Measurements from ENCODE around the gene FABP2.
"Not testable (repeated sequence)": the region's sequence is repeated elsewhere in the genome, so short reads cannot be mapped to it uniquely, and the experiment has no call there.

The FABP2 gene

DNA sequence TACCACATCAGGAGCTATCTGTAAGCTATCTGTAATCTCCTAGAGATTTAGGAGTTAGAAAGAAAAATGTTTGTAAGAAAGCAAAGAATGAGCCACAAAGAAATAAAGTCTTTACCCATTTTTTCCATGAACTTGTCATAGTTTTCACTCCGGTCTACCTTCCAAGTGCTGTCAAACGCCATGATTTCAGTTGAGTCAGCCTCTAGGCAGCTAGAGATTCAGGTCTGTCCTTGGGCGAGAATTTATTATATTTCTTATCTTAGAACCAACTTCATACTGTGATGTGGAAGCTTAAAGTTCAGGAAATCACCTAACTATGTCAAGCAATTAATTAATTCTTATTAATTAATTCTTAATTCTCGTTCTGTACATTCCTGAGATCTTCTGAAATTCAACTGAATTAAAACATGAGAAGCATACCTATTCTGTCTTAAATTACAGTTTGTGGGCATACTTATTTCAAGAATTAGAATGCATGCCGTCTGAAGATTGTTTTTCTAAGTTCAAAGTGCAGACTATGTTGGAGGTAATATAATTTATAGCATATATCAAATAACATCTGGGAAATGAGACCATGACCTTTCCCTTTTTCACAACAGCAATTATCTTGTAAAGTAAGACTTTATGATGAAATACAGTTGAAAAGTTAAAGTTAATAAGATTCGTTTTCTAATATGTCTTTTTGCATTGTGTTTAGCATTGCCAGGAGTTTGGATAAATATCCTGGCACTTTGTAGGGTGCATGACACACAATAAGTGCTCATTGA lies at the start of gene FABP2:
FABP2 (minus strand) TSS at position 218 of the 767 bp plus-strand sequence; CDS start at position 182, 36 bp downstream.
- CTCF ChIA-PET: no interaction called here
- H3K27ac ChIP-seq: no peak within 1 kb of the TSS
- POLR2A ChIA-PET (ENCODE audit: low non-redundant PET): no interaction called here
- TF ChIP-seq, protein P1, sequence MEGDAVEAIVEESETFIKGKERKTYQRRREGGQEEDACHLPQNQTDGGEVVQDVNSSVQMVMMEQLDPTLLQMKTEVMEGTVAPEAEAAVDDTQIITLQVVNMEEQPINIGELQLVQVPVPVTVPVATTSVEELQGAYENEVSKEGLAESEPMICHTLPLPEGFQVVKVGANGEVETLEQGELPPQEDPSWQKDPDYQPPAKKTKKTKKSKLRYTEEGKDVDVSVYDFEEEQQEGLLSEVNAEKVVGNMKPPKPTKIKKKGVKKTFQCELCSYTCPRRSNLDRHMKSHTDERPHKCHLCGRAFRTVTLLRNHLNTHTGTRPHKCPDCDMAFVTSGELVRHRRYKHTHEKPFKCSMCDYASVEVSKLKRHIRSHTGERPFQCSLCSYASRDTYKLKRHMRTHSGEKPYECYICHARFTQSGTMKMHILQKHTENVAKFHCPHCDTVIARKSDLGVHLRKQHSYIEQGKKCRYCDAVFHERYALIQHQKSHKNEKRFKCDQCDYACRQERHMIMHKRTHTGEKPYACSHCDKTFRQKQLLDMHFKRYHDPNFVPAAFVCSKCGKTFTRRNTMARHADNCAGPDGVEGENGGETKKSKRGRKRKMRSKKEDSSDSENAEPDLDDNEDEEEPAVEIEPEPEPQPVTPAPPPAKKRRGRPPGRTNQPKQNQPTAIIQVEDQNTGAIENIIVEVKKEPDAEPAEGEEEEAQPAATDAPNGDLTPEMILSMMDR (conservative IDR thresholded peaks at IDR 0.05; ENCODE audit: low read depth): no peak
- DNase-seq (ENCODE audit: low spot score): no peak

DNA sequence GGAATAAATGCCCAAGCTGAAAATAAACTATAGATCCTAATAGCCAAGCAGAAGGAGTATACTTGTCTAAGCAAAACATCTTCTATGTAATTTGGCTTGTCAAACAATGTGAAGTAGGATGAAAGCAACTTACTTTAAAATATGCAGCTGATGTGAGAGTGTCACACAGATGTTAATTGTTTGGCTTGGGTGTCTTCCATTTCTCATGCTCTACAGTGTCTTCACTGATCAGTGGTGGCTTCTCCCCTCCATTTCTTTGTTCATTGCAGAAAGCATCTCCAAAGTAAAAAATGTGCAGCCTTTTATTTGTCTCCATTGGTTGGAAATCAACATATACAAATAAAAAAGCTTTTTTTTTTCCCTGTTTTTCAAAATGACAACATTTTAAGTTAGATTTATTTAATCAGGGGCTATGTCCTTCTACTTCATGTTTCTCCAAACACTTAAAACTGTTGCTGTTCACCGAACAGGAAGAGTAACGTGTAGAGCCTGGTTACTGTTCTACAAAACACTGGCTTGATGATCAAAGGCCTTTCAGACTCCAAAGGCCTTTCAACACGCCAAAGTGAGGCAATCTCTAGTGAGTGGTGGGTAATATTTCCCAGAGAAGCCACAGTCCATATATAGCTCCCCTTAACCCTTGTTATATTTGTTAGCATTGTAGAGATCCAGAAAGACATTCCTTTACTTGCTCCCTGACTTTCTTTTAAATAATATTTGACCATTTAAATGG lies 49.2 kb upstream of the FABP2 start:
- CTCF ChIA-PET; POLR2A ChIA-PET (ENCODE audit: low non-redundant PET); H3K27ac ChIP-seq: not testable (repeated sequence)

DNA sequence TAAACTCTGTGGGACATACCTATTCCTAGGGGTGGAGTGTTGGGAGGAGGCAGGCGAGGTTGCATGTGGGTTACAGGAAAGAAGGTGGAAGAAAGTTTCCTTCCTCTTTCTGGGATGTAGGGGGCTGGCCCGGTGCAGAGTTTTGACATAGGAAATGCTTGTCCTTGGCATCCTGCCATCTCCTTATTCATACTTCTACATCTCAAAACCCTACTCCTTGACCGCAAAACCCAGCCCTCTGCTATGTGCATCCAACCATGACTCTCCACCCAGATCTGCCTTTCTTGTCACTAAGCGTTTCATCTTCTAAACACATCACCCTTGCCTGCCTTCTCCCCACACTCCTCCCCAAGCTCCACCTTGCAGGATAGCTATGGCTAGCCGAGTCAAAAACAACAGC lies 48.5 kb upstream of the FABP2 start:
- CTCF ChIA-PET; POLR2A ChIA-PET (ENCODE audit: low non-redundant PET); H3K27ac ChIP-seq: not testable (repeated sequence)
- peak; percentile 19 for DNase-seq (ENCODE audit: low spot score)

More for the DNA sequence above, 49.2 kb upstream of the FABP2 start:
- not testable (repeated sequence) for DNase-seq (ENCODE audit: low spot score)

DNA sequence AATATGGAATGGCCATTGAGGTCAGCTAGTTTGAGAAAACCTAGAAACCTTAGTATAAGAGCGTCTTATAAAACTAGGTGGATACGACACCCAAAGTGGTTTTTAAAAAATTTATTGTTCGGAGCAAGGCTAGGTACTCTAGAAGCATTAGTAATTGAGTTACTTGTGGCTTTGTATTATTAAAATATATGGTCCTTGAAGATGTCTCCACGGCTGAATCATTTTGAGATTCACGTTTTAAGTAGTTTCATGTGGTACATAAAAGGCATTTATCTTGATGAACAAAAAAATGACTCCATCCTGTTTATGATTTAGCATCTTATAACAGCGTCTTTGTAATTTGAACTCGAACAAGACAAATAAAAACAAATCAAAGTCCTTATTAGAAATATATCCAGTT lies 44.9 kb upstream of the FABP2 start:
- H3K27ac ChIP-seq; DNase-seq (ENCODE audit: low spot score); CTCF ChIA-PET; POLR2A ChIA-PET (ENCODE audit: low non-redundant PET): not testable (repeated sequence)

GRCh38 chr4:119364203-119364602 lies 42.3 kb upstream of the FABP2 start:
- POLR2A ChIA-PET (ENCODE audit: low non-redundant PET); DNase-seq (ENCODE audit: low spot score); H3K27ac ChIP-seq; CTCF ChIA-PET: not testable (repeated sequence)

DNA sequence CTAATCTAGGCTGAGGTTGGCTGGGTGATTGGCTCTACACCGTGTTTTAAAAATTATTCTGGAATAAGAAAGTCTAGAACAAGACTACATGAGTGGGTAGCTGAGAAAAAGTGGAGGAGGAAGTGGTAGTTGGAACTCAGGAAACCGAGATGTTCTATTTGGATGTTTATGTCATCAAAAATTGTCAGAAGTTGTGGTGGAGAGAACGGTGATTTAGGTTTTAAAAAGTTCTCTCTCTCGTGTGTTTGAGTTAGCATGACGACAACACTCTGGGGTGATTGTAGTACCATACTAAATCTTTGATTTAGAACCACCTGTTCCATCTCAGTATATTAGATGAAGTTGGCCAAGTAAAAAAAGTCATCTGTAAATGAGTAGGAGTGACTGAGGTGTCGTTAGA lies 41.4 kb upstream of the FABP2 start:
- POLR2A ChIA-PET (ENCODE audit: low non-redundant PET); CTCF ChIA-PET; DNase-seq (ENCODE audit: low spot score); H3K27ac ChIP-seq: not testable (repeated sequence)

- H3K27ac ChIP-seq; POLR2A ChIA-PET (ENCODE audit: low non-redundant PET); DNase-seq (ENCODE audit: low spot score); CTCF ChIA-PET: not testable (repeated sequence)
These were observed 40.5 kb upstream of the FABP2 start for GRCh38 chr4:119362413-119362812.

DNA sequence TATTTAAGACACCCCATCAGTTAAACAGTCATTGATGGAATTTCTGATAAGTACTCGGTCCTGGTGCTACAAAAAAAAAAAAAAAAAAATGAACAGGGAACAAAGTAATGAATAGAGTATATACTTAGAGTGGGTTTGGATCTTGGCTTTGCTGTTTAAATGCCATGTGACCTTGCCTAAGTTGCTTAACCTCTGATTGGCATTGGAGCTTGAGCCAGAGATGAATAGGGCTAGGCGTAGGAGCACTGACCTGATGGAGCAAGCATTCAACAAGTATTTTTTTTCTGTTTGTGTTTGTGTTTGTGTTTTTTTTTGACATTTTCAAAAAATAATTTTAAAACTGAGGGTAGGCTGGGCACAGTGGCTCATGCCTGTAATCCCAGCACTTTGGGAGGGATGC lies 37.9 kb upstream of the FABP2 start:
- H3K27ac ChIP-seq; DNase-seq (ENCODE audit: low spot score); CTCF ChIA-PET; POLR2A ChIA-PET (ENCODE audit: low non-redundant PET): not testable (repeated sequence)

GRCh38 chr4:119356796-119357195 lies 34.9 kb upstream of the FABP2 start:
- DNase-seq (ENCODE audit: low spot score); CTCF ChIA-PET; H3K27ac ChIP-seq; POLR2A ChIA-PET (ENCODE audit: low non-redundant PET): not testable (repeated sequence)

GRCh38 chr4:119356041-119356440 lies 34.1 kb upstream of the FABP2 start:
- DNase-seq (ENCODE audit: low spot score); CTCF ChIA-PET; POLR2A ChIA-PET (ENCODE audit: low non-redundant PET); H3K27ac ChIP-seq: not testable (repeated sequence)

DNA sequence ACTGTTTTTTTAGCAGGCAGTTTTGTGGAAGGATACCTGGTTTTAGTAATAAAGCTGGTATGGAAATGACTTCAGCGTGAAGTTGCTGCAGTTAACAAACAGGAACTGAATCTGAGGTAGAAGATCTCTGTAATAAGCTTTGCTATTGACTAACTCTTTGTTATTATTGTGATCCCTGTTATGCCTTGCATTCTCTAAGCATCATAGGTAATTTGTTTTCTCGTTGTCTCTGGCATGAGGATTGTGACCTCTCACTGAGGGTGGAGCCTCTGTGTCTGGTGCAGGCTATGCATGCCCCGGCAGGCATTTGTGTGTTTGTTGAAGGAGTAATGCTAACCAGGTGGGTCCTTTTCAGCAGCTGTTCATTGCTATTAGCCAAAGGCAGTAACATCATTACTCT lies 31.4 kb upstream of the FABP2 start:
- CTCF ChIA-PET; POLR2A ChIA-PET (ENCODE audit: low non-redundant PET); H3K27ac ChIP-seq; DNase-seq (ENCODE audit: low spot score): not testable (repeated sequence)

DNA sequence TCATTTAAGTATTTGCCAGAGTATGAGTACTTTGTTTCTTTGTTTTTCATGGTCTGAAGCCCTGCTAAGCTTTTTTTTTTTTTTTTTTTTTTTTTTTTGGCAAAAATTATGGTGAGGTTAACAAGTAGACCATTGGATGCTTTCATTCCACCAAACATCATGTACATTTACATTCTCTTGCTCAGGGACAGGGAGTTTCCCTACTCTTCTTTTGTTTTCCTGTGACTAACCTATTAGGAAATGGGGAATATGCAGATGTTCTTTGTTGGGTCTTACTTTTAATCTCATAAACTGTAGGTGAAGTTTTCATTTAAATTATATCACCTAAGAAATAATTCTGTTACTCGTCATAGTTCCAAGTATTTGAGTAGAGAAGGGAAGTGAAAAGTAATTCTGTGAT lies 26.2 kb upstream of the FABP2 start:
- H3K27ac ChIP-seq; CTCF ChIA-PET; POLR2A ChIA-PET (ENCODE audit: low non-redundant PET); DNase-seq (ENCODE audit: low spot score): not testable (repeated sequence)

- DNase-seq (ENCODE audit: low spot score); CTCF ChIA-PET; H3K27ac ChIP-seq; POLR2A ChIA-PET (ENCODE audit: low non-redundant PET): not testable (repeated sequence)
These were observed 21.4 kb upstream of the FABP2 start for GRCh38 chr4:119343293-119343692.

GRCh38 chr4:119339895-119340294 lies 18.0 kb upstream of the FABP2 start:
- POLR2A ChIA-PET (ENCODE audit: low non-redundant PET); DNase-seq (ENCODE audit: low spot score); CTCF ChIA-PET; H3K27ac ChIP-seq: not testable (repeated sequence)

All from RWPE1 (cell line).